GM10266 (cell line): ENCODE measurements around the gene AKR1C4.

ENCODE experiments used
- DNase-seq: peaks from one replicate; pipeline ENCODE4 v3.0.0; 2012; ENCODE audit errors: extremely low spot score
- CTCF ChIP-seq: IDR thresholded peaks from 2 replicates; pipeline ENCODE4 v1.5.1; 2012; ENCODE audit warnings: mild to moderate bottlenecking, low read depth; ENCODE audit not compliant: control insufficient read depth, insufficient read depth; ENCODE audit errors: missing control alignments

Gene AKR1C4

GRCh38 chr10:5184987-5185775 lies 11.5 kb upstream of the AKR1C4 start, which contains the start of gene AKR1C8:
Gene AKR1C8 (minus strand): TSS chr10:5185150. CDS start chr10:5185104, 46 bp downstream.
- DNase-seq: no peak
- TF ChIP-seq CTCF: no peak

- DNase-seq: no peak
- no peak for TF ChIP-seq CTCF
Observed at GRCh38 chr10:5187867-5188266, 8.8 kb upstream of the AKR1C4 start.

DNA sequence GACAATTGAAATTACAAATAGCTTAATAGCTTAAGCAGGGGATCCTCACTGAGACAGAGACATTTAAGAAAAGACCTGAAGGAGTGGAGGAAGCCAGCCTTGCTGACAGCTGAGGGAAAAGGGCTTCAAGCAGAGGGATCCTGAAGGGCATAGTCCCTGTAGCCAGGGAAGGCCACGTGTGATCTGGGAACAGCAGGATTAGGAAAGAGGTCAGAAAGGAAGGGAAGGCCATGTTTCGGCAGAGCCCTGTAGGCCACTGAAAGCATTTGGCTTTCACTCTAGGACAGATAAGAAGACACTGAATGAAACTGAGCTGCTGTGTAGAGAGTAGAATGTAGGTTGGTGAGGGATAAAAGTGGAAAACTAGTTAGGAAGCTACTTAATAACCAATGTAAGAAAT lies 8.3 kb upstream of the AKR1C4 start:
- TF ChIP-seq CTCF: no peak
- DNase-seq: no peak

DNA sequence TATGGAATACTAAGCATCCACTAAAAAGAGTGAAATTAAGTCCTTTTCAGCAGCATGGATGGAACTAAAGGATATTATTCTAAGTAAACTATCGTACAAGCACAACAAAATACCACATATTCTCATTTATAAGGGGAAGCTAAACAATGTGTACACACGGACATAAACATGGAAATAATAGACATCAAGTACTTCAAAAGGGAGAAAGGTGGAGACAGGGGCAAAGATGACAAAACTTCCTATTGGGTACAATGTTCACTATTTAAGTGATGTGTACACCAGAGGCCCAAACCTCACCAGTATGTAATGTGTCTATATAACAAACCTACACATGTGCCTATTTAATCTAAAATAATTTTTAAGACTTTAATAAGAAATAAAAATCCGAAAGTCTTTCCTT lies 2.2 kb upstream of the AKR1C4 start:
- no peak for TF ChIP-seq CTCF
- no peak for DNase-seq

GRCh38 chr10:5195727-5196374 lies 786 bp upstream of the AKR1C4 start:
- DNase-seq: no peak
- no peak for TF ChIP-seq CTCF

DNA sequence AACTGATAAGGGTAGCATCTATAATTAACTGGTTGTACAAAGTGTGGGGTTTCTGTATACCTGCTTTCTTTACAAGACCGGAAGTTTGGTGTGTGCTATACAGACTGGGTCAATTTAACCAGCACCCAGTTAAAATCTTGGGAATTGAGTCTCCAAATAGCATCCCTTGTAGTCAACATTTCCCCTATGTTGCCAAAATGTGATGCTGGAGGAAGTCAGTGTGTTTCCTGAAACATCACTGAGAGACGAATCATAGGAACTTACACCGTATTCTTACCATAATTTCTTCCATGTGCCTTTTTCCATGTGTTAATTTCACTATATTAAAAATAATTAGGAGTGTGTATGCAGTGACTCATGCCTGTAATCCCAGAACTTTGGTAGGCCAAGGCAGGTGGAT lies 1.7 kb downstream of the AKR1C4 start:
- no peak for DNase-seq
- TF ChIP-seq CTCF: no peak

DNA sequence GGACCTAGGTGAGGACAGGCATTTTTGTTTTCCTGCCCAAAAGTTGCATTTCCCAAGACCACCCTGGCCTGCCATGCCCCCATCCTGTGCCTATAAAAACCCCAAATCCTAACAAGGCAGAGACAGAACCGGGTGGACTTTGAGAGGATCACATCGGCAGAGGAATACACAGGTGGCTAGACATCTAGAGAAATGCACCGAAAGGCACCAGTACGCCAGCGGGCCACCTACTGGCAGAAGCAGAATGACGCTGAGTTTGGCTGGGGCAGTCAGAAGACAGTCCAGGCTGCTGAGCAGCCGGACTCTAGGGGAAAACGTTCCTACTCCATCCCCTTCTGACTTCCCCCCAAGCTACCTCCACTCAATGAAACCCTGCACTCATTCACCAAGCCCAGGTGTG lies 2.8 kb downstream of the AKR1C4 start:
- TF ChIP-seq CTCF: no peak
- no peak for DNase-seq
